ENCODE data around the gene PAPPA.

DNA sequence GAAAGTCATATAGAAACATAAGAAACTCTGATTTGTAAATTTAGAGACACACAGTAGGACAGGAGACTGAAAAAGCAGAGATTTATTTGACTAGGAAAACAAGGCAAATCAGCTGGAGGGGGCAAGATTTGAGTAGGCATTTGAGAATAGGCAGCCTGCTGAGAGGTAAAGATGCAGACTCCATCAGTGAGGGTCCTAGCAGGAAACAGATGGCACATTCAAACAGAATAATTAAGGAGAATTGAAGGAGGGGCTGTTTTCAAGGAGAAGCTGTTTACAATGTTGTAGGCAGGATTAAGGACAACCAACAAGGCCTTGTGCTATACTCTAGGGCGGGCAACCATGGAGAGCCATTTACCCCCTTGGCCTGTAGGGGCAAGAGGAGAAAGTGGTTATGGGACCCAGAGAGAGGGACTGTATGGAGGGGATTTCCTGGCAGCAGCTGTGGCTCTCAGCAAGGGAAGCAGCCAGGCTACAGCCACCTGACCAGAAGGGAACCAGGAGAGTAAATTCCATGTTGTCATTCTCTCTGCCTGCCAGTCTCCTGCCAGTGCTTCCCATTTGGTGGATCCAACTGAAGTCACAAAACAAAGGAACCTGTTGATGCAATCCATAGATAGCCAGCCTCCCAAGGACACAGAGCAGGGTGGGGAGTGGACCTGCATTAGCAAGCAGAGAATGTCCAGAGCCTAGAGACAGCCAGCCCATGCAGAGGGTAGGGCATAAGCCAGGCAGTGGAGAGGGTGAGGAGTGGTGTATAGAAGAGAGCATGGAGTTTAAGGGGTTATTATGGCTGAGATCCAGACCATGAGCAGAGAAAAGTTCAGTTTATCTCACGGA is 38.2 kb downstream of the PAPPA start:
- TF ChIP-seq, protein P1, sequence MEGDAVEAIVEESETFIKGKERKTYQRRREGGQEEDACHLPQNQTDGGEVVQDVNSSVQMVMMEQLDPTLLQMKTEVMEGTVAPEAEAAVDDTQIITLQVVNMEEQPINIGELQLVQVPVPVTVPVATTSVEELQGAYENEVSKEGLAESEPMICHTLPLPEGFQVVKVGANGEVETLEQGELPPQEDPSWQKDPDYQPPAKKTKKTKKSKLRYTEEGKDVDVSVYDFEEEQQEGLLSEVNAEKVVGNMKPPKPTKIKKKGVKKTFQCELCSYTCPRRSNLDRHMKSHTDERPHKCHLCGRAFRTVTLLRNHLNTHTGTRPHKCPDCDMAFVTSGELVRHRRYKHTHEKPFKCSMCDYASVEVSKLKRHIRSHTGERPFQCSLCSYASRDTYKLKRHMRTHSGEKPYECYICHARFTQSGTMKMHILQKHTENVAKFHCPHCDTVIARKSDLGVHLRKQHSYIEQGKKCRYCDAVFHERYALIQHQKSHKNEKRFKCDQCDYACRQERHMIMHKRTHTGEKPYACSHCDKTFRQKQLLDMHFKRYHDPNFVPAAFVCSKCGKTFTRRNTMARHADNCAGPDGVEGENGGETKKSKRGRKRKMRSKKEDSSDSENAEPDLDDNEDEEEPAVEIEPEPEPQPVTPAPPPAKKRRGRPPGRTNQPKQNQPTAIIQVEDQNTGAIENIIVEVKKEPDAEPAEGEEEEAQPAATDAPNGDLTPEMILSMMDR (IDR thresholded peaks at IDR 0.05; ENCODE audit: insufficient read depth, low read depth, low read length): no peak
- TF ChIP-seq EZH2 (IDR thresholded peaks at IDR 0.05; ENCODE audit: insufficient read depth, low read length): no peak
